ENCODE results near the gene CSPG4. TPM values are rescaled to one million over a fixed set of nuclear protein-coding genes. Genes with fewer than 3 reads are reported as not detected.
A peak's percentile ranks its signal among the peaks of the same experiment; 100 is the strongest.

Gene CSPG4
- total RNA-seq, 3 donors from 2014 or later: 6.3 to 42.9 (median 17.0) TPM

- Histone ChIP-seq H3K36me3 (no peaks in the 10 kb centered on the region), H3K9me3 (no peaks in the 10 kb centered on the region), H3K4me1 (peaks cover 0 to 7% of the 10 kb centered on the region in 2 donors), H3K4me3 (no peak overlapping the region), H3K27me3 (no peaks in the 10 kb centered on the region), H3K27ac (no peak overlapping the region)
- TF ChIP-seq POLR2AphosphoS5 (IDR thresholded peaks at IDR 0.05) (no peak), CTCF (IDR thresholded peaks at IDR 0.05) (no peak), POLR2A (IDR thresholded peaks at IDR 0.05) (no peak)
- intact Hi-C loops (cut with DNase I; ENCODE audit: low total_unique reads): no loop called here
- DNase-seq (ENCODE audit: low spot score in 2 of 2): no peak
These were observed 16.9 kb upstream of the CSPG4 start for GRCh38 chr15:75729326-75730069.

GRCh38 chr15:75727851-75728715, 15.4 kb upstream of the CSPG4 start:
- no peak overlapping the region for H3K4me3 ChIP-seq
- no peaks in the 10 kb centered on the region for H3K9me3 ChIP-seq
- no peaks in the 10 kb centered on the region for H3K27me3 ChIP-seq
- peaks cover 6 to 12% of the 10 kb centered on the region in 2 donors for H3K4me1 ChIP-seq
- H3K36me3 ChIP-seq: no peaks in the 10 kb centered on the region
- peak in 1 of 2 donors; percentile 40 for DNase-seq (ENCODE audit: low spot score in 2 of 2)
- TF ChIP-seq POLR2A (IDR thresholded peaks at IDR 0.05) (no peak), CTCF (IDR thresholded peaks at IDR 0.05) (peak in 1 of 3 donors; percentile 37)
- no peak overlapping the region for H3K27ac ChIP-seq
- intact Hi-C loops (cut with DNase I; ENCODE audit: low total_unique reads): no loop called here

- no peak for TF ChIP-seq CTCF (IDR thresholded peaks at IDR 0.05)
- no peak for TF ChIP-seq POLR2AphosphoS5 (IDR thresholded peaks at IDR 0.05)
- TF ChIP-seq POLR2A (IDR thresholded peaks at IDR 0.05): no peak
- Histone ChIP-seq H3K27ac (no peak overlapping the region), H3K4me1 (peaks cover 5 to 6% of the 10 kb centered on the region in 2 donors), H3K27me3 (no peaks in the 10 kb centered on the region), H3K36me3 (no peaks in the 10 kb centered on the region), H3K9me3 (no peaks in the 10 kb centered on the region), H3K4me3 (no peak overlapping the region)
- peak in 1 of 2 donors; percentile 48 for DNase-seq (ENCODE audit: low spot score in 2 of 2)
- intact Hi-C loops (cut with DNase I; ENCODE audit: low total_unique reads): no loop called here
These were observed 14.4 kb upstream of the CSPG4 start for GRCh38 chr15:75727031-75727531.

- Histone ChIP-seq H3K4me1 (peaks cover 5 to 6% of the 10 kb centered on the region in 2 donors), H3K9me3 (no peaks in the 10 kb centered on the region), H3K27me3 (no peaks in the 10 kb centered on the region), H3K27ac (no peak overlapping the region), H3K36me3 (no peaks in the 10 kb centered on the region), H3K4me3 (no peak overlapping the region)
- intact Hi-C loops (cut with DNase I; ENCODE audit: low total_unique reads): no loop called here
- no peak for TF ChIP-seq CTCF (IDR thresholded peaks at IDR 0.05)
- no peak for TF ChIP-seq POLR2AphosphoS5 (IDR thresholded peaks at IDR 0.05)
- TF ChIP-seq POLR2A (IDR thresholded peaks at IDR 0.05): no peak
- DNase-seq (ENCODE audit: low spot score in 2 of 2): peak in 1 of 2 donors; percentile 28
These were observed 13.3 kb upstream of the CSPG4 start for GRCh38 chr15:75725719-75726607.

All from breast epithelium (tissue), 4 donors.